ENCODE measurements around the gene FAT1. TPM values are rescaled to one million over a fixed set of nuclear protein-coding genes. Genes with fewer than 3 reads are reported as not detected.

Gene FAT1
- total RNA-seq, 1 experiment from 2014 or later = 140 TPM

DNA sequence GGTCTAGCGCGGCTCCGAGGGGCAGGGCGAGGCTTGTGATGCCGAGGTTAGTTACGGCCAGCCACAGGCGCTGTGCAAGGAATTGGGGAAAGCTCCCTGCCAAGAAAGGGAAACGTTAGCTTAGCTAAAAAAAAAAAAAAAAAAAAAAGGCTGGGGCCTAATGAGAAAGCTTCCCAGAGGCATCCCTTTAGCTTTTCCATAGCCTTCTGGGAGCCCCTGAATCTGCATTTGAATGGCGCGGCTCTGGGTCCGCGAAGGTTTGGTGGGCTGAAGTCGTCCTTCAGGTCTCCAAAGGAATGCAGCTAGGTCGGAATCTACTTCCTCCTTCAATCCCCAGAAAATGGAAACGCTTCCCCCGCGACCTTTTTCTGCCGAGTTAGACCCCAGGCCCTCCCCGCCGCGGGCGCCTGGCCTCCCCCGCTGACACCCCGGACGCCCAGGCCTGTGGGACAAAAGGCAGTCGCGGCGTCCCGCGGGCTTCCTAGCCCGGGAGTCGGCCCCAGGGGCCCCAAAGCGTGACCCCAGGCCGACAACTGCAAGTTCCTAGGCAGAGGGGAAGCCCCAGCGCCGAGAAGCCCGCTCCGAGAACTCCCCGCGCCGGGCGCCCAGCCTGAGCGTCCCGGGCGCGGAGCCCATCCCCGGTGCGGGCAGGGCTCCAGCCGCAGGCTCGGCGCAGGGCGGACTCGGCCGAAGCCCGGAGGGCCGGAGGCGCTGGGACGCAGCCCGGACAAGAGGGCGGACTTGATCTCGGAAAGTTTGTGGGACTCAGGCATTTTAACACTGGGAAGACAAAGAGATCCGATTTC, 605 bp upstream of the FAT1 start:
- DNase-seq (ENCODE audit: low read depth) = peak; percentile 22

DNA sequence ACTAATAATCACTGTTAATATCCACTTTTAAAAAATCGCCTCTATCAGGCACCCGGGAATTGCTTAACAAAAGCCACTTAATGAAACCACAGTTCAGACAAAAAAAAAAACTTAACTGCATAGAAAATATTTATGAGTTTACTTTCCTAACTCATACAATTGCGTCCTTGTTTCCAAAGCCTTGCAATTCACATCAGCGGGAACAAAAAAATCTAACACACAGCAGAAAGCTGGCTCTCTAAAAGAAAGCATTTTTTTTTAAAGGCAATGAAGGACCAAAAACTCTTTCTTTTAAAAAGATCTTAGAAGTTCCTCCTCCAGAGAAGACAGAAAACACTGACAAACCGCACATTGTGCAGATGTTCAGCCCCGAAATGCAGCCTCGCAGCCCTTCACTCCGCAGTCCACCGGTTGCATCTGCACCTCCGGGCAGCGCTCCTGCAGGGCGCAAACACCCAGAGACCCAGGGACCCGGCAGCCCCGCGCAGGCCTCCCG, 812 bp downstream of the FAT1 start:
- no peak for DNase-seq (ENCODE audit: low read depth)

DNA sequence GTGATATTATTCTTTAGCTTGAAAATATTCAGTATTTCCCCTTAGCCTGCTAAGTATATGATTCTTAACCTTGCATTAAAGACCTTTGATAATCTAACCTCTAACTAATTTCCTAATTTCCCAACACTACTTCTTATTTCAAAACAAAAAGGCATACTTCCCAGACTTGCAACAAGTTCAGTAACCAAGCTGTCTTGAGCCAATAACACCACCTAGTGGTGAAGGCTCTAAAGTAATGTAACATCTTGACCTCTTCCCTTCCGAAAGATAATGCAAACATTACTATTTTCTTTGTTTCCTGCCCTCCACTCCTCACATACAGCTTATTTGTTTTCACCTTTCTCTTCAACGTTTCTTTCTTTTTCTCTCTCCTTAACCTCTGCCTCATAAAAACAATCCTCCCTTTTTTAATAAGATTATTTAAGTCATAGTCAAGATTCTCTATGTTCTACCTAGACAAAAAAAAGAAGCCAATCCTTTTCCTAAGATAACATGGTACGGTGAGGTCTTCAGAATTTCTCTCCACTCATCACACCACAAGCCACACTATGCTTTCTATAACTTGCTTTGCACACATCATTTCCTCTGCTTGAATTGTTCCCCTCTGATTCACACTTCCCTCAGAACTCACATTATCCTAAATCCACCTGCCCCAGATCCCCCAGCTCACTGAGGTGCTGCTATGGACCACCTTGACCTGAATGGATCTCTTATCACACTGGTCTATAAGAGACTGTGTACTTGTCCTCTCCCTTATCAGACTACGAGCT, 3.5 kb downstream of the FAT1 start:
- peak; percentile 51 for DNase-seq (ENCODE audit: low read depth)

DNA sequence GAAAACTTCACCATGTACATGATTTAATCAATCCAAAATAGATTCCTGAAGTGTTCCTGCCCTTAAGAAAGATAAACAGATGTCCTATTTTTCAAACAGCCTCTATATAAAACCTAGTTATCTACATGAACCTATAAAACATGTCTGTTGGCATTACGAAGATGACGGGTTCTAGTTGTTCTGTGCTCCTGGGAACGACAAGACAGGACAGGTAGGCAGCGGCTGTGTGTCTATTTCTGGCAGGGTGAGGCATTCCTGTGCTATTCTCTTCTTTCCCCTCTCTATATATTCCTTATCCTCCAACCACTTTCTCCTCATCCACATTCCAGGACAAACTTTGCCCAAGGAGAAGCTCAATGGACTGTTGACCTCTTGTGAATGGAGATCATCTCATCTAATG, 6.1 kb downstream of the FAT1 start:
- no peak for DNase-seq (ENCODE audit: low read depth)

DNA sequence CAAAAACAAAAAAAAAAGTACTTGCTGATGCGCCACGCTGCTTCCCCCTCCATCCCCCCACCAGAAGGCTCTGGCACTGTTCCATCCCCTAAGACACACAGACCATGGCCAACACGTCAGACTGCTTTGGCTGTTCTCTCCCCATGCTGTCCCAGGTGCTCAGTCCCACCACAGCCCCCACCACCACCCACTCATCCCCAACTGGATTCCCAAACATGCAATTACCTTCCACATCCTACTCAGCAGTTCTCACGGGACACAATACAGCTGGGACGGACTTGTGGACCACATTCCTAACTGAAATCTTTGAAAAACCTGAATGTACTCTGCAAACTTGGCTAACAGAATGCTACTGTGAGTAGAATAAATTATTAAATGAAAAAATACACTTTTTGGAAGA, 8.6 kb downstream of the FAT1 start:
- DNase-seq (ENCODE audit: low read depth) = no peak

DNA sequence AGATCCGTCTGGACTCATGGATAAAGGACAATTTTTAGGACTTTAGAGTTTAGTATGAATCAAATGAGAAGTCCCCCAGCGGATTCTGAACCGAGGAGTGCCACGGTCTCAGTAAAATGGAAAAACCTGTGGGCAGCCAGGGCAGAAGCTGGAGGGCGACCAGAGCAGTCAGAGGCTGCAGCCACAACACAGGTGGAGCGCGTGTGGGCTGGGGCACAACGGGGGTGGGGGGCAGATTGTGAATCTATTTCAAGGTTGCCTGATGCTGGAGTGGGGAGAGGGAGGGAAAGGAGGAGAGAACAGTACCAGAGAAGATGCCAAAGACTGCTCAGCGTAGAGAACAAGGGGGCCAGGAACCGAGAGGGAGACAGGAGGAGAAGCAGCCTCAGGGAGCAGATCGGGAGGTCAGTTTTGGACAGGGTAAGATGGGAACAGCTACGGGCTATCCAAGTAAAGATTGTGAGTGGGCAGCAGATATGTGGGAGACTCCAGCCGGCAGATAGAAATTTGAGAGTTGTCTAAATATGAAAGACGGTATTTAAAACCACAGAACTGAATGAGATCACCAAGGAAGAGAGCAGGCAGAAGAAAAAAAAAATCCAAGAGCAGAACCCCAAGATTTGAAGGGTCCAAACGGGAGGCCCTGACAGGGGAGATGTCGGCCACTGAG, 9.5 kb downstream of the FAT1 start:
- no peak for DNase-seq (ENCODE audit: low read depth)

DNA sequence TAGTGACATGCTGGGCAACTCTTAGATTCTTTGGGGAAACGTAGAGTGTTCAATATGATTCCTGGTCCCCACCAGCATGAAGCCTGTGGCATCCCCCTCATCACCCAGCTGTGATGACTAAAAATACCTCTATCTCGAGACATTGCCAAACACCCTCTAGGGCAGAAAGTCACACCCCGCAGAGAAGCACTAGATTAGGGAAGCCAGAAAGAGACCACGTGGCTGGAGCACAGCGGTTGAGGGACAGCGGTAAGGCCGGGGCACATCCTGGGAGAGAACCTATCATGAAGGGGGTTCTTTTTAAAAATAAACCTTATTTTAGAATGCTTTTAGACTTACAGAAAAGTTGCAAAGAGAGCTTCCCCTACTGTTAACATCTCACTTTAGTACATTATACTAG, 11.0 kb downstream of the FAT1 start:
- no peak for DNase-seq (ENCODE audit: low read depth)

DNA sequence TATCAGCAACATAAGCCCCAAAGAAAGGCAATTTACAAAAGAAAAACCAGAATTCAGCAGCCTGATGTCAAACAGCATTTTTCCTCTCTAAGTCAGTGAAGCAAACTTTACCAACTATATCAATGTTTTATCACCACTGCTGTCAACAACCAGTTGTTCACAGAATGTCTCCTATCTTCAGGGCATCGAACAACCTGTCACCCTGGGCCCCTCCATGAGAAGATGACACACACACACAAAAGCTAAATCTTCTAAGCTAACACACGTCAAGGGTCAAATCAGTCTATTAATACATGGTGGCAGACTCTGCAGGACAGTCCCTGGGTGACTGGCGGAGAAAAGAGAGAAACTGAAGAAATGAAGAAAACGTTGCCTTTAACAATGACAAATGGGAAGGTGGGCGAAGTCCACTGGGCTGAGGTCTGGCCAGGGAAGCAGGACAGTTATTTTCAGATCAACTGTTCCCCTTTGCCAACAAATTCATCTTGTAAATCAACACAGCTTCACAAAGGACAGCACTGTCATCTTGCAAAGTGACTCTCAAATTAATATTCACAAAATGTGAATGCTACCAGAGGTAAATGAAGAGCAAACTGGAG, 13.0 kb downstream of the FAT1 start:
- no peak for DNase-seq (ENCODE audit: low read depth)

DNA sequence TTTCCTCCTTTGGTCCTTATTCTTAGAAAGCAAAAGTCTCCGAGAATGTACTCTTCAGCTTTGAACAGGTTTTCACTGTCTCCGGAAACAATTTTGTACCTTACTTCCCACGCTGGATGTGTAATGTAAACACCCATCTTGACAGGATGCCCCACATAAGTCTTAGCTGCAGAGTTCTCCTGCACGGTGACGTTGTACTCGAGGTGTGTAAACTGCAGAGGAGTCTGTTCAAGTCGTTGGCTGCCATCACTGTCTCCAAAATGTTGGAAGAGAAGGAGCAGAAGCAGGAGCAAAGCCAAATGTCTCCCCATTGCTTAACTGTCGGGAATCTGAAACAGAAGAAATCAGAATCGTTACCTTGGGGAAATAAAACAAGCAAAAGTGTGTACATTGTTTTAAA, 14.1 kb downstream of the FAT1 start:
- no peak for DNase-seq (ENCODE audit: low read depth)

DNA sequence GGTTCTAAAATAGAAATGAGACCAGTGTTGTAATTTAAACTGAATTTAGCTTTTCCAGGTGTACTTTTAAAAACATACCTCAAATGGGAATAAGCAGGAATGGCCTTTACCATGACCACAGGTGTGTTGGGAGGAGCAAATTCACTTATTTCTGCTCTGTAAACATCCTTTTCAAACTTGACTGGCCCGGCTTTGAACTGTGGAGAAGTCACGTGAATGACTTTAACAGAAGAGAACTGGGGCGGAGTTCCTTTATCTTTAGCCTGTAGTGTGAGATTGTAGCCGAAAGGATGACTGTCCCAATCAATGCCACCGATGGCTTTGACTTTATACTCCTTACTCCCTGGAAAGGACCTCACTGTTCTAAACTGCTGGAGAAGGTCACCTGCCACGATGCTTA, 15.1 kb downstream of the FAT1 start:
- DNase-seq (ENCODE audit: low read depth) = no peak

DNA sequence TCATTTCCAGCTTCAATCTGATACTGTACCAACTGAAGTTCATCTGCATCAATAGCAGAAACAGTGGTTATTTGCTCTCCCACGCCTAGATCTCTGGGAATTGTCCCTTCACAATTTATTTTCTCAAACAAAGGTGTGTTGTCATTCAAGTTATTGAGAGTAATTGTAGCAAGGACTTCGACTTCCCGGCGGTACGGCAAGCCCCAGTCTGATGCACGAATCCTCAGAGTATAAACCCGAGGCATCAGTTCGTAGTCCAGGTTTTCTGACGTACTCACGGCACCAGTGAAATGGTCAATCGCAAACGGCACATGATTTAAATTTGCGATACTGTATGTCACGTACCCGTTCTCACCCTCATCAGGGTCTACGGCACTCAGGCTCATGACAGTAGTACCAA, 15.7 kb downstream of the FAT1 start:
- no peak for DNase-seq (ENCODE audit: low read depth)

DNA sequence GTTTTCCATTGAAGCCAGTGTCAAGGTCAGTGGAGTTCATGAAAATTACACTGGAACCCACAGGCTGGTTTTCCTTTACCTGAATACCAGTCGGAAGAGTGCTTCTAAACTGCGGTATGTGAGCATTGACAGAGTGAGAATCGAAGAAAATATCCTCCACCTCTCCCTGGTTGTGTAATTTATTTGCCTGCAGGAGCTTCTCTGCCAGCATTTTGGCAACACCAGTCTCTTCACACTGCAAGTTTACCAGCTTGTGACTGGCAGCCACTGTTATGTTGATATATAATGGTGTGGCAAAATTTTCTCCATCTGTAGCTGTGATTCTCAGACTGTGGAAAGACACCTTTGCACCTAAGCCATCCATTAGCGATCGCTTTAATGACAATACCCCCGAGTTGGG, 16.1 kb downstream of the FAT1 start:
- DNase-seq (ENCODE audit: low read depth) = no peak

DNA sequence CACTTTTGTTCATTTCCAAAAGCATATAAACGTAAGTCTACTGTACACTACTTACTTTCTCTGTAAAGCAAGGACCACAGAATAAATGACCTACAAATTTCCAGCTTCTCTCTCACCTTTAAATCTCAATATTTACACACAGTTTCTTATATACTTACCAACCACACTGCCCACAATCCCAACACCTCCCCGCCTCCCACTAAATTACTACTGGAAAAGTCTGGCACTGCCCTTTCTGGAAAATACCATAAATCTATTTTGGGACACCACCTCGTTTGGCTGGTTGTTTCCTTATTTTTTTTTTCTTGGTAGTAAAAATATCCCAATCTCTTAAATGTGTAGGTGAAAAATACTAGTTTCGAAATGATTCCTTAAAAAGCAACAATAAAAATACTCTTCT, 19.6 kb downstream of the FAT1 start:
- no peak for DNase-seq (ENCODE audit: low read depth)

DNA sequence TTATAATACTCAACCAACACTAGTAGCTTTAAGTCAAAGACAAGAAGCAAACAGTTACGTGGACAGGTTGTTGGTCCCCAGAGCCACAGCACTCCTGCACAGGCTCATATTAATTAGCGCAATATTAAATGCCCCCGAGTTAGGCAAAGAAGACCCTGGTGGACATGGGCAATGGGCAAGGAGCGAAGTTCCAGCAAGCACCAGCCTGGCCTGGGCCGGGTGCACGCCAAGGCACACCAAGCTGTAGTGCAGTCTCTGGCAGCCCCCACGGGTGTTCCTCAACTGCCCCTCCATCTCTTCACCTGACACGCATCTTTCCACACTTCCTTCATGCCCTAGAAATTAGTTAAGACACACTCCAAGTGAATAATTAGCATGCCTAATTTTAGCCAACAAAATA, 20.1 kb downstream of the FAT1 start:
- DNase-seq (ENCODE audit: low read depth) = no peak

DNA sequence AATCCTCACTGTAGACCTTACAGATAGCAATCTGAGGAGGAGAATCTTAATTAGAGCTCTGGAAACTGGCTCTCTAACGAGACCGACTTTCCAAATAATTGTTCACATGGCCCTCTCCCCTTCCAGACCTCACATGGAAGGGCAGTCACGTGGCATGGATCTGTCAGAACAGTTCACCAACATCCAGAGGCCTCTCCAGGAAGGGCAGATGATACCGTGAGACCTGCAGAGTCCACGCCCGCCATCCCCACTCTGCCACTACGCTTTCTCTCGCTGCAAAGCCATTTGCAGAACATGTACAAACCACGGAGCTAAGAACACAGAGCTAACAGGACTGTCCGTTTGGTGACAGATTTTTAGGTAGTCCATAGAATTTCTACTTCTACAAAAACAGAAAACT, 20.7 kb downstream of the FAT1 start:
- no peak for DNase-seq (ENCODE audit: low read depth)

DNA sequence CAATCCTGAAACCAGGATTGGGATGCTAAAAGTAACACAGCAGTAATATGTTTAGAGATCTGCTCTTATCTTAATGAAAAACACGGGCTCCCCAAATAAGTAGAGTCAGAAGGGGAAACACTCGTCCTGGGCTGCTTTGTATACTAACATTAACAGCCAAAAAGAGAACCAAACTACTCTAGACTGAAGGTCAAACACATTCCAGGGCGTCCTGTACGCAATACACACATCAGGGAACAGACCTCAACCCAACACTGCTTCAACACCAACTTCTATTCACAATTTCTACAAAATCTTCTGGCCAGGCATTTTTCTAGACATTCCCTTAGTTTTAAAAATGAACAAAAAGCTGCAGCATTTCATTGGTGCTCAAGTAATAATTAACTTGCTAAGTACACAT, 21.4 kb downstream of the FAT1 start:
- no peak for DNase-seq (ENCODE audit: low read depth)

DNA sequence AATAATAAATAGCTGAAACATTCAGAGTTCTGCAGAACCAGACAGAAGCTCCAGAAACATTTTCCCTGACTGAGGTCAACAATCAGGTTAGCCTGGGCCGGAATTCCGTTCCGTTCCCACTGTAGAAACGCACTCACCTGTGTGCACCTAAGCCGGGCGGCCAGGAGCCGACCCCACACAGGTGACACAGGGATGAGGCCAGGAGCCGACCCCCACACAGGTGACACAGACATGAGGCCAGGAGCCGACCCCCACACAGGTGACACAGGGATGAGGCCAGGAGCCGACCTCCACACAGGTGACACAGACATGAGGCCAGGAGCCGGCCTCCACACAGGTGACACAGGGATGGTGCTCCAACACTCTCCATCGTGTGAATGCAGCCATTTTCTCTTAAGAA, 21.9 kb downstream of the FAT1 start:
- no peak for DNase-seq (ENCODE audit: low read depth)

DNA sequence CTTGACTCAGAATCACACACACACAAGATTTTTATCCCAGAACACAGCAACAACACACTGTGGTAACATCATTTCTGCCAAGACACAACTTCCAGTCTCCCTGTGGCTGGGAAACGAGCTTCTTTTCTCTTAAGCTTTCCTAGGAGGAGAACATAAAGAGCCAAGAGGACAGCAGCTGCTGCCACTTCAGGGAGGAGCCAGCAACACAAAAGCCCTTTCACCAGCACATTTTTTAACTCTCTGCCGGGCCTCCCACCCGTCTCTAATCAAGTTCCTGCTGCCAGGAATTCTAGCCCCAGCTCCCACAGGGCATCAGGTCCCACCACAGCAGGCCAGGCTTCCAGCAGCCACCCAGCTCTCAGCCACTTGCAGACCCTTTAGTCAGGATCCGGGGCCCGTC, 22.4 kb downstream of the FAT1 start:
- no peak for DNase-seq (ENCODE audit: low read depth)

DNA sequence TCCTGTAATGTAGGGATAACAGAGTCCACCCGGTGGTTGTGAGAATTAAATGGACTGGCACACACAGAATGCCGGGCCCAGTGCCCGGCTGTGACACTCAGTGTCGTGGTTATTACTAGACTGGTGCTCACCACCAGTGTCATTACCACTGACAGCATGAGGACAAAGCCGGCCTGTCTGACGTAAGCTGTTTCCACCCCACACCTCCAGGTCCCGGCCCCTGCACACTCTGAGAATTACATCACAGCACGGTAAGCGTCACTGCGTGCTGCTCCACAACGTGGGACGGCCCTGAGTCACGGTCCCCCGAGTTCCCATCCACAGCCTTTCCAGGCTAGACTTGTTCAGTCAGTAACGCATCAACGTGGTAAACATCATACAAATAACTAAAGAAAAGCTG, 22.9 kb downstream of the FAT1 start:
- DNase-seq (ENCODE audit: low read depth) = no peak

DNA sequence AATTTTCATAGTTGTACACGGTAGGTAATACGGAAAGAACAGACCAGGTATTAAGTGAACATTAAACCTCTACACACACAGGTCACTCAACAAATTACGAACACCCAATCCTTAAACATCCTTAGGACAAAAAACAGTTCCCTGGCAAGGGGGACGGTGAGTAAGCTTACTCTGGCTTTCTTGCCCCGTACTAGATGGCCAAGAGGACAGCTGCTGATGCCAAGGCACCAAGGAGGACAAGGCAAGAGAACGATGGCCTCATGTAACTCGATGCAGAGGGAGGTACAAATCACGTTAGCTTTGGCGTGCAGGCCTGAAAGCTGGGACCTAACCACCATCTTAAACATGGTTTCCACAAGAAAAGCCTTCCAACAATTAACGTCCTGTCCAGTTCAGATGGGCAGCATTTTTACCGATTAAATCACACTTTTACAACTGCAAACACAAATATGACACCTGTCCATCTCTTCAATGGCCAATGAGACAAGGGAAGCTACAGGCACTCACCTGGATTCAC, 23.7 kb downstream of the FAT1 start:
- no peak for DNase-seq (ENCODE audit: low read depth)

DNA sequence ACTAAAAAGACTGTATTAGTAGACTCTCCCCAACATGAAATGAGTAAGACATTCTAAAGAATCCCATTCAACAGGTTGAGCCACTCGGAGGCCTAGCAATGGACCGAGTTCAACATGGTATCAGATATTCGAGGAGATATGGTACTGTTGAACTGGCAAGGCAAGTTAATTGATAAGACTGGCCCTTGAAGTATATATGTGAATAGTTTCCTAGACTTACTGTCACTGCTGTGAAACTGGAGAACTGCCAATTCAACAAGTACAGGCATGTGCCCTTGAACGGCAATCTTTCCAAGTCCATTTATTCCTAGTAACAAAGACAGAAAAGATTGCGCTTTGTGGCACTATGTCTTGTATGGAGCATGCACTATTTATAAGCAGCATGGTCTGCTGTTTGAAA, 24.4 kb downstream of the FAT1 start:
- no peak for DNase-seq (ENCODE audit: low read depth)

DNA sequence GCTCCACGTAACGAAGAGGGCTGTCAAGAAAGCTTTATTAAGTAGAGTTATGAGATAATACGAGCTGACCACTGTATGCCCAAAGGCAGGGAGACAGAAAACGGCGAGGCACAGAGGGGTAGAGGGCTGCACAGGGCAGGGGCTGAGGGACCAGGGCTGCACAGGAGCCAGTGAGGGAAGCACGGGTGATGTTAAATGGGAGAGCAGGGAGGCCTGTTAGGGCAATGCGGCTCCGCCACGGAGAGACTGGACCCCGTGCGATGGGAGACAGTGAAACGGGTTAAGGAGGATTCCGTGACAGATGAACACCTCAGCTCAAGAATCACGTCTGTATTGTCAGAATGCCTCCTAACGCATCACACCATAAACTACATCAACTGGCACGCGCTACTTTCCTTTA, 25.1 kb downstream of the FAT1 start:
- no peak for DNase-seq (ENCODE audit: low read depth)
